NCI-H526 treated with DMSO at 0.1 percent for 48 hours (cell line): Measurements from ENCODE around the gene MTHFR.
"Not testable (repeated sequence)": the region's sequence is repeated elsewhere in the genome, so short reads cannot be mapped to it uniquely, and the experiment has no call there.

Experiments used
- DNase-seq: peaks from one replicate; lab custom pipeline; 2025; lab: John Stamatoyannopoulos, UW

Gene MTHFR

DNA sequence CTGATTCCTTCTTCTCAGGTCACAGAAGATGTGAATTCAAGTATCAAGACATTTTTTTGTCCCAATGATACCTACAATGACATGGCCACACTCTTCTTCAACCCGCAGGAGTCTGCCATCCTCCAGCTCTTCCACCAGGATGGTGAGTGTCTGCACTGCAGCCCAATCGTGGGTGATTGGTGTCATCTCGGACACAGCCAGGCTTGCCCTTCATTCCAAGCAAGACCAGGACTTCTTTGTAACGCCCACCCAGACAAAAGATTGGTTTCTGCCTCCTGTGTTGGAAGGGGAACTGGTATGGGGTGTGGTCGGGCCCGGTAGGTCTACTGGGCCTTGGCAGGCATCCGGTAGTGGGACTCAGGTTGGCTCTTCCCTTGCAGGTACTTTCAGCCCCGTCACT is 27.7 kb upstream of the MTHFR start:
- DNase-seq = no peak

DNA sequence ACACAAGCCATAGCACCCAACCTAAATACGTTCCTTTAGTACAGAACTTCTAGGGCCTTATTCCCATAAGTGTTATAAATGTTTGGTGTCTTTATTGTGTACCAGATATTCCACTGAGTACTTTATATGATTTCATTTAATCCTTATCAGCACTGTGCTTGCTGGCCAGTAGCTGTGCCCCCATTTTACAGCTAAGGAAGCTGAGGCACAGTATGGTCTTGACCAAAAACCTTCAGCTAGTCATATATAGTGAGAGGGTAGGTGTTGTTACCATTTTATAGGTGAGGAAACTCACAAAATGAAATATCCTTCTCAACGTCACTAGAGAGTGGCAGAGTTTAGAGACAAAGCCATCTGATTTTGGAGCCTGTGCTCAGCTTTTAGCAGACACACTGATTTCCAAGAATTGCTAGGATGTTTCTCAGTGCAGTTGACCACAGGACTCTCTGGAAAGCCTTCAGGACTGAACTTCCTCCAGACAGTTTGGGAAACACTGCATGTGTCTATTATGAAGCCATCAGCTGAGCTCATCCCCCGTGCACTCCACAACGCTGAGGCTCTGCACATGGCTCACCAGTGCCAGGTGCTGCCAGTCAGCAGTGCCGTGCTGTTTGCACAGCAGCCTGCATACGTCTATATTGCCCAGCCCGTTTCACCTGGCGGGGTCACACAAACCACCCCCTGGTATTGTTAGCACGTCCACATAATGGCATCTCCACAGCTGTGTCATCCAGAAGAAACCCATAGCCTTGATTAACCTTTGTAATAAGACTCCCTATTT is 26.4 kb upstream of the MTHFR start:
- DNase-seq = no peak

DNA sequence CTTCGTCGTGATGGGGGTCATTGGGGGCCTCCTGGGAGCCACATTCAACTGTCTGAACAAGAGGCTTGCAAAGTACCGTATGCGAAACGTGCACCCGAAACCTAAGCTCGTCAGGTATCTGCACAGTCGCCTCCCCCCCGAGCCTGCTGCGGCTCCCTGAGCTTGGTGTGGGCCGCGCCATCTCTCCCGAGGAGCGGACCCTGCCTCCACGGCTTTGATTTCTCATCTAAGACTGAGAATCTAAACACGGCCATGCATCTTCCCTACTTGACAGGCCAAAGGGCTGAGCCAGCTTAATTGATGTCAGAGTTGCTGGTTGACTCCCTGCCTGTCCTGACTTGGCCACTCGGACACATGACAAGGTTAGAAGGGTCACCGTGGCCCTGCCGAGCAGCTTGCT is 22.7 kb upstream of the MTHFR start:
- no peak for DNase-seq

DNA sequence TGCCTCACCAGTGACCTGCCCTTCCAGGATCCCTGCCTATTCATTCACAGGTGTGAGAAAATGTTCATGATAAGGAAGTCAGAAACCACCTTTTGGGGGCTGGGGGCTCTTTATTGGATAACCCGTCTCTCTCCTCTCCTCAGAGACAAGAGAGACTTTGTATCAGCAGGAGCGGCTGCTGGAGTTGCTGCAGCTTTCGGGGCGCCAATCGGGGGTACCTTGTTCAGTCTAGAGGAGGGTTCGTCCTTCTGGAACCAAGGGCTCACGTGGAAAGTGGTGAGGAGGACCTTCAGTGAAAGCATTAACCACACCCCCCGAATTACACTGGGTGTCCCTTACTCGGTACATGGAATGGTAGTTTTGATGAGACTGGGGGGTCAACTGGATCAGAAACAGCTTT is 21.2 kb upstream of the MTHFR start:
- no peak for DNase-seq

DNA sequence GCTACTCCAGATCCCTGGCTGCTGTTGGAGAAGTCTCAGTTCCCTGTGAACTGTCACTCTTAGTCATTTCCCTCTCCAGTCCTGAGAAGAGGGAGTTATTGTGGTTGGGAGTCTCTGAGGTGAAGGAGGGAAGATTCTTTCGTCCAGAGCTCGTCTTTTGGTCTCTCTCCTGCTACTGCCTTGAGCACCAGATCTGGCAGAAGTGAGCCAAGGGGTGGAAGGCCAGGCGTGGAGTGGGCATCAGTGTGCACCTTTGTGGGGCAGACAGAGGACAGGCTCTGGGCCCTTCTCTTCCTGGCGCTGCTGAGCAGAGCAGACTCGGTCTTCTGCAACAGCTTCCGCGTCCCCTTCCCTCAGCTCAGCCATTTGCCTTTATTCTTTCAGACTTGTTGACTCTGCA is 19.4 kb upstream of the MTHFR start:
- no peak for DNase-seq

DNA sequence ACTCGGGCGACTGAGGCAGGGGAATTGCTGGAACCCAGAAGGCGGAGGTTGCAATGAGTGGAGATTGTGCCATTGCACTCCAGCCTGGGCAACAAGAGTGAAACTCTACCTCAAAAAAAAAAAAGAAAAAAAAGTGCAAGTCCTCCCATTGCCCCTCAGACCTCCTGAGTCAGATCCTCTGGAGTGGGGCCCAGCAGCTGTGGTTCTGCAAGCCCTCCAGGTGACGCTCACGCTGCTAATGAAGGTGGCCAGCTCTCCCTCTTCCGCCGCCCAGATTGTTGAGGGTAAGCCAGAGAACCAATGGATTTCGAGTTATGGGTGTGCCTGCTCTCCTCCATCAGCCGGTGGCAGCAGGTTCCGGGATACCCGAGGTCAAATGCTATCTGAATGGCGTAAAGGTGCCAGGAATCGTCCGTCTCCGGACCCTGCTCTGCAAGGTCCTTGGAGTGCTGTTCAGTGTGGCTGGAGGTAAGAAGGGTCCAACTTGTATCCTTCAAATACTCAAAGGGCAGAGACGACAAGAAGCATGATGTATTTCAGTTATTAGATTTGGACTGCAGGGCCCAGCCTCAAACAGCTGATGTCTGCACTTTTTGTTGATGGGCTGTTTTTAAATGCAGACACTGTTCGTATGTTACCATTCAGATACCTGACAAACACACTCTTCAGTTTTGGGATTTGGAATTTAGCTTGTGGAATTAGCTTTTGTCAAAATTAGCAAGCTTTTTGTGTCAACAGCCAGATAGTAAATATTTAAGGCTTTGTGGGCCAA is 17.8 kb upstream of the MTHFR start:
- no peak for DNase-seq

DNA sequence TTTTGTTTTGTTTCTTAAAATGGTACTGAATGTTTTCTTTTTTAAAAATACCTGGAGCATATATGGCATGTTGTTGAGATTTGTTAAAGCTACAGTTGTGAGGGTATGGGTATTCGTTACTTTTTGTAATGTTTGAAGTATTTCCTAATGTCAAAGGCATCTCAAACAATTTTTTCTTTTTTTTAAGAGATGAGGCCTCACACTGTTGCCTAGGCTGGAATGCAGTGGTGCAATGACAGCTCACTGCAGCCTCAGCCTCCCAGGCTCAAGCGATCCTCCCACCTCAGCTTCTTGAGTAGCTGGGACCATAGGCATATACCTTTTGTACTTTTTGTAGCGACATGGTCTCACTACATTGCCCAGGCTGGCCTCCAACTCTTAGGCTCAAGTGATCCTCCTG is 16.3 kb upstream of the MTHFR start:
- no peak for DNase-seq

DNA sequence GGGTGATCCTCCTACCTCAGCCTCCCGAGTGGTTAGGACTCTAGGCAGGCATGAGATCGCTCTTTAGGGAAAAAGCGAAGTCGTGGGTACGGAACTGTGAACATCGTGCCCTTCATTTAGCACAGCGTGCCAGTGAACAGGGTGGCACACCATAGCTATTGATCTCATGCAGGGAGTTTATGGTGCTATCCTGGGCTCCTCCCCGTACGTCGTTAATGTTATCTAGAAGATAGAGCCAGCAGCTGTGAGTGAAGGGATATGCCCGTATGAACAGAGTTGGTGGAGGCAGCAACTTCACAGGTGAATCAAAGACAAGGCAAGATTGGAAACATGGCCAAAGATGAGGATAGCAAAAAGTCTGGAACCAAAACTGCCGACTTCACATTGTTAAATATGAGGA is 11.4 kb upstream of the MTHFR start:
- DNase-seq = no peak

DNA sequence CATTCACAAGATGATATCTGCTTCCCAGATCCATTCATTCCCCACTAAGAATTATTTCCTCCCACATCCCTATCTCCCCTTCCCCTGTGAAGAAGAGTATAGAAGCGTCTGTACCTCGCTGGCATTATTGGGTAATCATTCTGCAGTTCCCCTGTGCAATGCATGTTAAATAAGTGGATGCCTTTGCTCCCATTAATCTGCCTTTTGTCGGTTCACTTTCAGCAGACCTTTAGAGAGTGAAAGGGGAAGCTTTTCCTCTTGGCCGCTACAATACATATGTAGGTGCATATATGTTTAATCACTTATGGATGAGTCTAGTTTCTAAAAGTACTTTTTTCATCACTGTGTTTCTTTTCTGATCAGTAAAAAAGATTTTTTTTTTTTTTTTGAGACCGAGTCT is 7.3 kb upstream of the MTHFR start:
- DNase-seq = no peak

DNA sequence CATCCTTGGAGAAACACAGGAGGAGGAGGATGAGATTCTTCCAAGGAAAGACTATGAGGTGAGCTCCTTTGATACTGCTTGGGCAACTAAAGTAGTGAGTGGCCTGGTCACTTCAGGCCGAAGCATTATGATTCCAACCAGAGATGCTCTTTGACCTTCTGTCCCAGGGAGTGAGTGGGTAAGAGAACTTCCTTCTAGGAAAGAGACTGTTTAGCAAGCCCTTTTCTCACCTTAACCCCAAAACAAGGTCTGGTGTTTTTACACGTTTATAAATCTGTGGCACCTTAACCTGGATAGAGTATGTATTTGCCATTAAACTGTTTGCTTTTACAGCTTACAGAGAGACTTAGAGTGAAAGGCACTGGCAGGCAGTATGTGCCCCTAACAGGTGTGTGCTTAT is 1.4 kb upstream of the MTHFR start:
- DNase-seq = no peak

DNA sequence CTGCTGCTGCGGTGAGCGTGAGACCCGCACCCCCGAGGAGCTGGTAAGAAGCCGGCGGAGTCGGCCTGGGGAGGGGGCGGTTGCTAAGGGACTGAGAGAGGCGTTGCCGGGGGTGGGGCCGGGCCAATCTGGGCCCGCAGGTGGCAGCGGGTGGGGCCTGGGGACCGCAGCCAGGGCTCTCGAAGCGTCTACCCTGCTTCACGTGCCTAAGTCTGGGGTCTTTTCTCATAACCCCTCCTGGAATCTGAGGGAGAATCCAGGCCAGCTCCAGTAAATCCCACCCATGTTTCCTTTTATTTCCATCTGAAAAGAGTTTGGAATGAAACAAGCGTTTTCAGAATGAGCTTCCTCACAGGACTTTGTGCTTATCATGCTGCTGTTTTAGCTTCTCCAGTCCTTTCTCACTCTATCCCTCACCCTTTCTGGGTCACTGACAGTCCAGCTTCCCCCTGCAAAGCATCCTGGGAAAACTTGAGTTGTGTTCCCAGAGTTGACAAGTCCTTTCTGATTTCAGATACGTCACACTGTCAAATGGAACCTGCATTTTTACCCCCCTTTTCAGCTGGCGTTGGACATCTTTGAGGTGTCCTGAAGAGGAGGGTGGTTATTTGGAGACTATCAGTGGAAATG is 658 bp upstream of the MTHFR start:
- no peak for DNase-seq

DNA sequence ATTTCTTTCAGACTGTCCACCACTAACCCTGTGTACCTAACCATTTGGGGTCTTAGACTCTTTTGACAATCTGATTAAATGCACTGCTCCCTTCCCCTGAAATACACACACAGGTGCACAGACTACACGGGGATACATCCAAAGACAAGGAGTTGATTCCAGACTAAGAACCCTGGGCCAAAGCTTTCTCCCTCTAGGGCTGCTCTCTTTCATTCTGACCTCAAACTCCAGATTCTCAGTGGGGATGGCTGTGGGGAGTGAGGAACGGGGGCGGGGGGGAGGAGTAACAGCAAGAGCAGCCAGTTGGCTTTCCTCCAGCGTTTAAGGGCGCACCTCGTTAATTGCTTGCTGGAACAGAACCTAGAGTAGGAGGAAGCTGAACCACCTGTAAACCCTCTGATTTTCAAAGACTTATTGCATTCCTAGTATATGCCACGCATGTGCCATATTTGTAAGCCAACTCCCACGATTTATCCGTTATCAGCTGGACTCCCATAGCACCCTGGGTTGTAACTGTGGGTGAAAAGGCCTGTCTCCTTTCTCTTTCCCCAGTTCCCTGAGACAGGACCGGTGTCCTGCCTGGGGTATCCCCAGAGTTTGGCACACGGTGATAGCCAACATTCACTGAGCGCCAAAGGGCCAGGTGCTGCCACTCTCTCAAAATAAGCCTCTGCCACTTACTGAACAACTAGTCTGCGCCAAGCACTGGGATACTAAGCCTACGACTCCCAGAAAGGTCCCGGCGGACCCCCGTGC is 920 bp downstream of the MTHFR start:
- no peak for DNase-seq

DNA sequence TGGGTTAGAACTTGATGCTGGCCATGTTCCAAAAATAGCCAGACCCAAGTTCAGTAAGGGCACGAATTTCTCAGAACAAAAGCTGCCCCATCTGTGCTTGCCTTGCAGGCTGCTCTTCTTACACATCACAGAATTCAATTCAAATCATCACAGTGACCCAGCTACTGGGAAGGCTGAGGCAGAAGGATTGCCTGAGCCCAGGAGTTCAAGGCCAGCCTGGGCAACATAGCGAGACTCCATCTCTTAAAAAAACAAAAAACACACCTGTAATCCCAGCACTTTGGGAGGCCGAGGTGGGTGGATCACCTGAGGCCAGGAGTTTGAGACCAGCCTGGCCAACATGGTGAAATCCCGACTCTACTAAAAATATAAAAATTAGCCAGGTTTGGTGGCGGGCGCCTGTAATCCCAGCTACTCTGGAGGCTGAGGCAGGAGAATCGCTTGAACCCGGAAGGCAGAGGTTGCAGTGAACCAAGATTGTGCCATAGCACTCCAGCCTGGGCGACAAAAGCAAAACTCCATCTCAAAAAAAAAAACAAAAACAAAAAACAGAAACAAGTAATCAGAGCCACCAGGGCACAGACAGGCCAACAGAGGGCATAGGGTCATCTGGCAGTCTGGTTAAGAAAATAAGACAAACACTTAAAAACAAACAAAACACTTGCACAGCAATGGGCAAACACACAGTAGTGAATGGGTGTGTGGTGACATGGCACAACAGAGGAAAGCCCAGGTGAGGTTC is 1.7 kb downstream of the MTHFR start:
- not testable (repeated sequence) for DNase-seq

DNA sequence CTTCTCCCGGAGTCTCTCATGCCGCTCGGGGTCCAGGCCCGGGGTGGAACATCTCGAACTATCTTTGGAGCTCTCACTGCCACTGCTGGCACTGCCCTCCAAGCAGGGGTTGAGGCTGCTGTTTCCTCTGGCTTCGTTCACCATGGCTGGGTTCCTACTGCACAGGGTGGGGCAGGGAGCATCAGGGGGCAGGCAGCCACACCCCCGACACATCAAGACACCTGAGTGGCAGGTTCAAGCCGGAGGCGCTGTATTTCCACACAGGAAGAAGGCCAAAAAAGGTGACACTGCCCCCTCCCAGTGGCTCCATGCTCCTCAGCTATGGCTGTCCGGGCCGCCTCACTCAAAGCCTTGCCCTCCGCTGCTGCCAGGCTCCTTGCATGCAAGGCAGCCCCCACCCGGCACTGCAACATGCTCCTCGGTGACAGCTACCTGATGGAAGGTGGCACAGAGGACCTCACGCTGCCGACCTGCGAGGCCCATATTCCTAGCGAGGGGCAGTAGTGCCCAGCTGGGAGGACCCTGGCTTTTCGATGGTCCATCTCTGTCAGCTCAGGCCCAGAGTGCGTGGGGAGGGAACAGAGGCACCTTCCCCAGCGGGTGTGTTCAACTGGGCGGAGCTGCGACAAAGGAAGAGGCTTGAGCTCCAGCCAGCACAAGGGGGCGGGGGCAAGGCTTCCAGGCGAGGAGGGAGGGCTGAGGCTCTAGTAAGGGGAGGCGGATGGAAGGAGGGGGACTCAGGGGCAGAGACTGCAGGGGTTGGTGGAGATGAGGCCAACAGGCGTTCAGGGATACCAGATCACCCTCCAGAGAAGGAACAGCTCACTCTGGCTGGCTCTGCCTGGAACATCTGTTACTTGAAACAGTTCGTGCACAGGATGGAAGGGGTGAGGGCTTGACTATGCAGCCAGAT is 2.5 kb downstream of the MTHFR start:
- peak; percentile 38 for DNase-seq

DNA sequence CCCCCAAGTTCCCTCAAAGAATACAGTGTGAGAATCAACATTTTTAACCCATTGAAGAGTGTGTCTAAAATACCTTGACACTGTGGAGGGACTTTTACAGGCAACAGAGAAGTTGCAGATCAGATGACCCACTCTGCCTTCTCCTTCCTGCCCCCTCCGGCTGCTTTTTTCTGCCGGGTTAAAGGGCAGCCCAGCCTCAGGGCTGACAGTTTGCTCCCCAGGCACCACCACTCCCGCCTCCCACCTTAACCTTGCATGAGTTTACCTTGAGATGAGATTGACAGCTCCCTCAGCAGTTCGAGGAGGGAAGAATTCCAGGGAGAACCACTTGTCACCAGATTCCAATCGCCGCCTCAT is 3.2 kb downstream of the MTHFR start:
- no peak for DNase-seq

DNA sequence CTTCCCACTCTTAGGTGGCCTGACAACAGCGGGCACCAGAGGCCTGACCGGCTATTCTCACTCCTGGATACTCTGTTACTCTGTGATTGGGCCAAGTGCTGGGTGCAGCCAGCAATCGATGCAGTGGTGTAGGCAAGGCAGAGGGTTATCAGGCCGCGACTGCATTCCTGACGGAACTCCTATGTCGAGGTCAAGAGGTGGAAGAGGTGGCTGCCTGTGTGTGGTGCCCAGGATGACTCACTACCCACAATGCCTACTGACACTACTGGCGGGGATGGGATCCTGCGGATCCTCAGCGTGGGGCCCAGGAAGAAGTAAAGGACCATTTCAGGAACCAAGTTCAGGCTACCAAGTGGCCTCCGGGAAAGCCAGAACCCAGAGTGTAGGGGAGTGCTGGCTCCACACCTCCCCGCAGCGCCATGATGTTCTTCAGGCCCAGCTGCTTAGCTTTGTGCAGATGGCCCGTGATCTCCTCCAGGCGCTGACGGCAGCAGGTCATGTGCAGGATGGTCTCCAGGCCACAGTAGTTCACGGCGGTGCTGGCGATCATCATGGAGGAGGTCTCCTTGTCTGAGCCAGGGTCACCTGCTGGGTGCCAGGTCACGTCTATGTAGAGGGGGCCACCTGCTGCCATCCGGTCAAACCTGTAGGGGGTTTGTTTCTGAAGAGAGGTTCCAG is 4.9 kb downstream of the MTHFR start:
- no peak for DNase-seq

DNA sequence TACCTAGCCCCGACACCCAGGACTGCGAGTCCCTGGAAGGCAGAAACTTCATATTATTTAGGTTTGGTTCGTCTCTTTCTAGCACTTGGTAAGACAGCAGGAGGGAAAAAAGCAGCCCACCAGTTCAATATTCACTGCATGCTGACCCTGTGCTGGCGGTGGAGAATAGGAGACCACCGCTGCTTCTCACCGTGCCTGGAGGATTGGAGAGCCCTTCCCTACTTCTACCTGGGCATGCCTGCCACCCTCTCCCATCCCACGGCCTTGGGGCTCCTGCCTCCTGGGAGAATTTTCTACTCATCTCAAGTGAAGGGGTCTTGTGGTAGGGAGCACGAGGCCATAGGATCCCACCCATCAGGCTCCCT is 5.4 kb downstream of the MTHFR start:
- DNase-seq = no peak

DNA sequence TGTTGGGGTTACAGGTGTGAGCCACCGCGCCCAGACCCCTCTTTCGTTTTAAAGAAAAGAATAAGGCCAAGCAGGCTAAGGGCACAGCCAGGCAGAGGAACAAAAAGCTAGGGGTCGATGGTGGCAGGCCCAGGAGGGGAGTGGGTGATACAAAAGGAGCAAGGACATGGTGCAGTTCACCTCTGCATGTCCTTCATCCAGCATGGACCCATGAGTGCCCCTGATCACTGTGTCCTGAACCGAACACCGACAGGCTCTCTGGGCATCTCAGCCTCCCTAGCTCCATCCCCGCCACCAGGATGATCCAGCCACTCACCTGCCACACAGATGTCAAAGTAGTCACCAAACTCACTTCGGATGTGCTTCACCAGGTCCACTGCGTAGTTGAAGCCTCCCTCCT is 5.9 kb downstream of the MTHFR start:
- DNase-seq = no peak

DNA sequence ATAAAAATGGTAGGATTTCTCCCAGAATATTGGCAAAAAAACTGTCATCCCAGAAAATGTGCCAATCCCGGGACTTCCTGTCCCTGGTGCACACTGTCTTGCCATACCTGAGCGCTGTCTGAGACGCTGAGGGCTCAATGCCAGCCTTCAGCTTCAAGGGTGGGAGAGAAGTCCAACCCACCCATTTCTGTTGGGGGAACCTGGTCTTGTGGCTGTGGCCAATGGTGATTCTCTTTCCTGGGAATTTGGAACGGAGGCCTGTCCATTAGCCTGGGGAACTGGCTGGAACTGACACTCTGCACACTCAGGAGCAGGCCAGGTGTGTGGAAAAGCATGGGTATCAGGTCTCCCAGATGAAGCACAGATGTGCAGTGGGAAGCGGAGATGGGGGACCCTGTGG is 6.7 kb downstream of the MTHFR start:
- no peak for DNase-seq

DNA sequence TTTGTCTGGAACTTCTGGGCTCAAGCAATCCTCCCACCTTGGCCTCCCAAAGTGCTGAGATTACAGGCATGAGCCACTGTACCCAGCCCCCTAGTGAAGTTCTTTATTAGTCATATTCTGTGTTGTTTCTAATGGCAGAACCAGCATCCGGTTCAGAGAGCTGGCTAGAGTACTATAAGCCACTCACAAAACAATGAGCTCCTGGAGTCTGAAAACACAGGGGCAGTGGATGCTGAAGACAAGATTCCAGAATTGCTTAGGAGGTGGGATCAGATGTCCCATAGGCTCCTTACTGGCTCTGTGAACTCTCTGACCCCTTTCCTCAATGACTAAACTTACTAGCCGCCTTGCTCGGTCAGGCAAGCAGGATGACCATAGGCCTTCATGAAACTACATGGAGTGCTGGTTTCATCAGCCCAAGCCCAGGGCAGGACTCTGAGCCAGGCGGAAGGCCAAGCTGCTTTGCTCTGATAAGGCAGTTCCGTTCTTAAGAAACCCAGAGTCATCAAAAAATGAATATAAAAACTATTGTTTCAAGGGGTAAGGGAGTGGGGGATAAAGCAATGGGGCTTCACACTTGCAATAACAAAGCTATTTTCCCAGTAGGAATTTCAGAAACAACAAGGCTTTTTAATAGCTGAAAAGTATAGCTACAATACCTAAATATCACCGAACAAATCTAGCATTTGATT is 8.1 kb downstream of the MTHFR start:
- DNase-seq = no peak
